Measurements from ENCODE around the gene ALDH1B1. TPM values are rescaled to one million over a fixed set of nuclear protein-coding genes. Genes with fewer than 3 reads are reported as not detected.
"Not testable (repeated sequence)": the region's sequence is repeated elsewhere in the genome, so short reads cannot be mapped to it uniquely, and the experiment has no call there.

Gene ALDH1B1
- total RNA-seq, 2 donors from 2014 or later = 15.6 to 29.1 TPM

DNA sequence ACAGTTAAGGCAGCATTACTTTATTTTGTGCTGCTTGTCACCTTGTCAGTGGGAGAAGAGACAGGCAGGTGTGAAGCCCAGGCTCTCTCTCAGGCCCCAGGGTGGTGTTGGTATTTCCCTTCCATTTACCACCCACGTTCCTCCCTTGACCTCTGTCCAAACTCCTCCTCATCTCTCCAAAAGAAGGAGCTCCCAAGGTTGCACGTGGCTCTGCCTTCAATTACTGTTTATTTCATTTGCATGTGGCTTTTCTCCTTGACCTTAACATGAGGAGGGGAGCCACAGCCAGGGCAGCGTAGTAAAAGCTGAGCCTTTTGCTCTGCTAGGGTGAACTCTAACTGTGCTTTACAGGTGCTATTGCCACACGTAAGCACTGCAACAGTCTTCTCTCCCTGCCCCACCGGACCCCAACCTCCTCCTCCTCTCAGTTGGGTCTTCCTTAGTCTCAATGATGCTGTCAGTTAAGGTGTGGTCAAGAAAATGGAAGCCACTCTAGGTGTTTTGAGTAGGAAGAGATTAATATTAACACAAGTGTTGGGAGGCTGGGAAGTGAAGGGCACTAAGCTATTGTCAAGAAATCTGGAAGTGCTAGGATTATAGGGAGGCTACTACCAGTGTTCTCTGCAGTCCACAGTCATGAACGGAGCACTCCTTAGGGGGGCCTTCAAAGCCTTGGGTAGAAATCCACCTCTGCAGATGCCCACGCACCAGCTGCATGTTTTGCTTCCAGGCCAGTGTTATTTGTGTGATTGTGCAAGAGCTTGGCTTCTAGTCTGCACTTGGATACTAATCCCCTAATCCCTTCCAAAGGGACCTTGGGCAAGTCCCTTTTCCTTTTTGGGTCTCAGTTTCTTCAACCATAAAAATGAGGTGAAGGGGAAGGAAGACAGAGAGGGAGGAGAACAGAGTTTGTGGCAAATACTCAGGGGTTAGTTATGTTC is 3.9 kb upstream of the ALDH1B1 start:
- ATAC-seq (replicated peaks) = no peak
- no peak overlapping the region for H3K27ac Mint-ChIP-seq
- H3K9me3 Mint-ChIP-seq = no peaks in the 10 kb centered on the region
- no peaks in the 10 kb centered on the region for H3K36me3 Mint-ChIP-seq (ENCODE audit: low read depth)
- H3K4me3 Mint-ChIP-seq = no peak overlapping the region
- H3K4me1 Mint-ChIP-seq = peaks cover 7% of the 10 kb centered on the region
- H3K27me3 Mint-ChIP-seq = peaks cover 15% of the 10 kb centered on the region

GRCh38 chr9:38389313-38389712 is 3.2 kb upstream of the ALDH1B1 start:
- Mint-ChIP-seq H3K4me3 (no peak overlapping the region), H3K27me3 (peaks cover 15% of the 10 kb centered on the region), H3K4me1 (peaks cover 10% of the 10 kb centered on the region), H3K36me3 (ENCODE audit: low read depth) (no peaks in the 10 kb centered on the region), H3K27ac (no peak overlapping the region), H3K9me3 (no peaks in the 10 kb centered on the region)
- no peak for ATAC-seq (replicated peaks)

DNA sequence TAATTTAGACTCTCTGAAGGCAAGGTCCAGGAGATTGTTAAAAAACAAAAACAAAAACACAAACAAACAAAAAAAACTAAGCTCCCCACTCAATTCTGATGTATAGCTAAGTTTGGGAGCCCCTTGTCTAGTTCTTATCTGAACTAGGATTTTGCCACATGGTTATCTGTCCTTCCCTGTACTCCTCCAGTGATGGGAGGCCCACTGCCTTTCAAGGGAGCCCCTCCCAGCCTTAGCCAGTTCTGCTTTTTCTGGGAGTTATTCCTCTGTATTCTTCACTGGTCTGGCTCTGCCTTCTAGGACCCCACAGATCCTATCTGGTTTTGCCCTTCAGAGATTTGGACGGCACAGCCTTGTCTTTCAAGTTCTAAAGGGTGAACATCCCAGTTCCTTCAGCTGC is 2.1 kb upstream of the ALDH1B1 start:
- Mint-ChIP-seq H3K9me3 (no peaks in the 10 kb centered on the region), H3K27ac (no peak overlapping the region), H3K27me3 (peaks cover 7% of the 10 kb centered on the region), H3K36me3 (ENCODE audit: low read depth) (peaks cover 6% of the 10 kb centered on the region), H3K4me1 (peaks cover 10% of the 10 kb centered on the region), H3K4me3 (no peak overlapping the region)
- ATAC-seq (replicated peaks) = no peak

DNA sequence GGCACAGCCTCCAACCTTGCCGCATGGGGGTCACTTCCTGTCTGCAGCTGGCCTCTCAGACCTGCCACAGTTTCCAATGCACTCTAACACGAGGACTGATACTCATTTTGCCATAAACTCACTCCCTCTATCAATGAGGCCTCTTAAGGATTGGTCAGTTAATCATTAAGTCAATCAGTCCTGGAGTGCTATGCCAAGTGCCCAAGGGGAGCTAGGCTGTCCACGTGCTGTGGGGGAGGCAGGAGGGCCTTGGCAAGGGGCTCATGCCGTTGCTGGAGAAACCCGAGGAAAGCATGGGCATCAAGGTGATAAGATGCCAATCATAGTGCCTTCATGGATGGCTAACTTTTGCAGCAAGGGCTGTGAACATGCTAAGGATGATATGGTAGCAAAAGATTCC is 1.7 kb upstream of the ALDH1B1 start:
- H3K4me3 Mint-ChIP-seq = peak overlapping the region; percentile 96

DNA sequence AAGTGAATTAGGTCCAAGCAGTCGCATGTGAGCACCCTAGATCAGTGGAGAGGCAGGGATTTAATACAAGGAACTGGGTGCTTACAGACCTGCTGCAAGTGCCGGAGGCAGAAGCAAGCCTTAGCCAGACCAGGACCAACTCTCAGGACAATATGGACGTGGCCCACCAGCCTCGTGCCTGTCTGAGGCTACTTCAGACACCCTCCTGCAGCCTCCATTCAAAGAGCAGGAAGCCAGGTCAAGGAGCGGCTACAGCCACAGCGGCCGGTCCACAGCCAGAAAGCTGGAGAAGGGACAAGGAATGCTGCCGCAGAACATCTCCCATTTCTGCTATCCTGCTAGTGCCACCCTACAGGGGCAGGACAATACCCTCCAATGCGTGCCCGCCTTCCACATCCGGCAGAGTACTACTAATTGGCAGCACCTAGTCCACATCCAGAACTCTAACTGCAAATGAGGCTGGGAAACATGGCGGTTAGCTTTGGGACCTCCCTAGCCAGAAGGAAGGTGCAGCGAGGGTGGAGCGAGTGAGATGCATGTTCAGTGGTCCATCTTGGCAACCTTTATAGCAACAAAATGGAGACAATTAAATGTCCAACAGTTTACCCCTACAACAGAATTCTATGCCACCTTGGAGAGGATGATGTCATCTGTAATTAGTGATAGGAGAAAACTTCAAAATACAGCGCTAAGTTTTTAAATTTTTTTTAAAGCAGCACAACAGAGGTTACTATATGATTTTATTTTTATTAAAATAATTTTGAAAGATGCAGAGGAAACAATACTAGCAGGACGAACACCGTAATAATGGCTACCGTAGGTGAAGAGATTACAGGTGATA is 1.0 kb upstream of the ALDH1B1 start:
- Mint-ChIP-seq H3K27ac (peak overlapping the region; percentile 91), H3K27me3 (peaks cover 3% of the 10 kb centered on the region), H3K4me3 (peak overlapping the region; percentile 96), H3K36me3 (ENCODE audit: low read depth) (peaks cover 13% of the 10 kb centered on the region), H3K9me3 (no peaks in the 10 kb centered on the region), H3K4me1 (peaks cover 10% of the 10 kb centered on the region)
- ATAC-seq (replicated peaks) = no peak

More for the DNA sequence above, 1.7 kb upstream of the ALDH1B1 start:
- peaks cover 3% of the 10 kb centered on the region for H3K27me3 Mint-ChIP-seq
- H3K9me3 Mint-ChIP-seq = no peaks in the 10 kb centered on the region
- H3K4me1 Mint-ChIP-seq = peaks cover 10% of the 10 kb centered on the region
- no peak for ATAC-seq (replicated peaks)
- H3K27ac Mint-ChIP-seq = no peak overlapping the region
- peaks cover 8% of the 10 kb centered on the region for H3K36me3 Mint-ChIP-seq (ENCODE audit: low read depth)

DNA sequence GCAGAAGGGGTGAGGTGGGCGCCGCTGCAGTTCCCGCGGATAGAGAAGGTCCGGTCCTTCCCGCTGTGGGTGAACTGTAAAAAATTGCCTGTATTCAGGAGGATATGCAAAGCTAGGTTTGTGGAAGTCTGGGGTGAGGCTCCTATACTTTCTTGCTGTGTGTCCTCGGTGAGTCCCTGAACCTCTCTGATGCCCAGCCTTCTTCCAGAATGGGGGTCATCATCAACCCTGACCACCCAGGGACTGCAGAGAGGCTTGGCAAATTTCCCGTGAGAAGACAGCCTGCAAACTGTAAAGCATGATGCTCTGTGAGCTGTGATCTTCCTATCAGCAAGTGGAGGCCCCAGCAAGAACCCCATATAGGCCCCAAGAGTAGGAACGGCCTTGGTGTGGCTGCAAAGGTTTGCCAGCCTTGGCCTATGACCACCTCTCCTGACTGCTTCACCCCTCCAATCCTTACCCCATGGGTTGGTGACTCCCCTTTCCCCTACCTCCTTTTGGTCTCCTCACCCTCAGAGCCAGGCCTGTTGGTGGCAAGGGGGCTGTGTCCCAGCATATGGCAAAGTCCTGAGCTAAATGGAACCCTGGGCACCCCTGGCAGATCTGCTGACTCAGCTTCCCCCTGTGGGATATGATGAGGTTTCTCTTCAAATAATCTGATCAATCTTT is 760 bp downstream of the ALDH1B1 start:
- no peak for ATAC-seq (replicated peaks)
- peaks cover 10% of the 10 kb centered on the region for H3K4me1 Mint-ChIP-seq
- H3K4me3 Mint-ChIP-seq = peak overlapping the region; percentile 96
- H3K27ac Mint-ChIP-seq = peak overlapping the region; percentile 91
- H3K36me3 Mint-ChIP-seq (ENCODE audit: low read depth) = peaks cover 29% of the 10 kb centered on the region
- no peaks in the 10 kb centered on the region for H3K9me3 Mint-ChIP-seq
- H3K27me3 Mint-ChIP-seq = peaks cover 3% of the 10 kb centered on the region

GRCh38 chr9:38394416-38394815 is 1.9 kb downstream of the ALDH1B1 start:
- no peaks in the 10 kb centered on the region for H3K9me3 Mint-ChIP-seq
- peaks cover 38% of the 10 kb centered on the region for H3K36me3 Mint-ChIP-seq (ENCODE audit: low read depth)
- ATAC-seq (replicated peaks) = no peak
- H3K4me1 Mint-ChIP-seq = peaks cover 10% of the 10 kb centered on the region
- no peak overlapping the region for H3K27ac Mint-ChIP-seq
- peak overlapping the region; percentile 96 for H3K4me3 Mint-ChIP-seq
- peaks cover 3% of the 10 kb centered on the region for H3K27me3 Mint-ChIP-seq

DNA sequence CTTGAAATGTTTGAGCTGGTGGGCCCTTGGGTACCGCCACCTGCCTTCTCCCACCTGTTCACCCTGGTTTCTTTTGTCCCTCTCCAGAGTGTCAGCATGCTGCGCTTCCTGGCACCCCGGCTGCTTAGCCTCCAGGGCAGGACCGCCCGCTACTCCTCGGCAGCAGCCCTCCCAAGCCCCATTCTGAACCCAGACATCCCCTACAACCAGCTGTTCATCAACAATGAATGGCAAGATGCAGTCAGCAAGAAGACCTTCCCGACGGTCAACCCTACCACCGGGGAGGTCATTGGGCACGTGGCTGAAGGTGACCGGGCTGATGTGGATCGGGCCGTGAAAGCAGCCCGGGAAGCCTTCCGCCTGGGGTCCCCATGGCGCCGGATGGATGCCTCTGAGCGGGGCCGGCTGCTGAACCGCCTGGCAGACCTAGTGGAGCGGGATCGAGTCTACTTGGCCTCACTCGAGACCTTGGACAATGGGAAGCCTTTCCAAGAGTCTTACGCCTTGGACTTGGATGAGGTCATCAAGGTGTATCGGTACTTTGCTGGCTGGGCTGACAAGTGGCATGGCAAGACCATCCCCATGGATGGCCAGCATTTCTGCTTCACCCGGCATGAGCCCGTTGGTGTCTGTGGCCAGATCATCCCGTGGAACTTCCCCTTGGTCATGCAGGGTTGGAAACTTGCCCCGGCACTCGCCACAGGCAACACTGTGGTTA is 3.3 kb downstream of the ALDH1B1 start:
- peaks cover 39% of the 10 kb centered on the region for H3K36me3 Mint-ChIP-seq (ENCODE audit: low read depth)
- no peak overlapping the region for H3K27ac Mint-ChIP-seq
- peaks cover 2% of the 10 kb centered on the region for H3K27me3 Mint-ChIP-seq
- H3K9me3 Mint-ChIP-seq = no peaks in the 10 kb centered on the region
- peaks cover 10% of the 10 kb centered on the region for H3K4me1 Mint-ChIP-seq
- no peak overlapping the region for H3K4me3 Mint-ChIP-seq
- no peak for ATAC-seq (replicated peaks)

- Mint-ChIP-seq H3K4me3 (no peak overlapping the region), H3K9me3 (no peaks in the 10 kb centered on the region), H3K27me3 (no peaks in the 10 kb centered on the region), H3K4me1 (peaks cover 10% of the 10 kb centered on the region), H3K36me3 (ENCODE audit: low read depth) (peaks cover 39% of the 10 kb centered on the region), H3K27ac (no peak overlapping the region)
- ATAC-seq (replicated peaks) = no peak
These were observed 3.8 kb downstream of the ALDH1B1 start for GRCh38 chr9:38396371-38396671.

DNA sequence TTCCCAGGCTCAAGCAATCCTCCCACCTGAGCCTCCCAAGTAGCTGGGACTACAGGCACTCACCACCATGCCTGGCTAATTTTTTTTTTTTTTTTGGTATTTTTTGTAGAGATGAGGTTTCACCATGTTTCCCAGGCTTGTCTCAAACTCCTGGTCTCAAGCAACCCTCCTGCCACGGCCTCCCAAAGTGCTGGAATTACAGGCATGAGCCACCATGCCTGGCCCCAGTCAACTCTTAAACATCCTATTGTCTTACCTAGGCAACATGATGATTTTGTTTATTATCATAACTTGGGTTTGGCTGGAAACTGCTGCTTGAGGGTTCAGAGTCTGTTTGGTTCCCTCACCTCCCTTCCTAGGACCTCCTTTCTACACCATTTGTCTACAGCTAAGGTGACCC is 6.7 kb downstream of the ALDH1B1 start:
- not testable (repeated sequence) for H3K4me3 Mint-ChIP-seq; H3K9me3 Mint-ChIP-seq; H3K4me1 Mint-ChIP-seq; ATAC-seq (replicated peaks); H3K27me3 Mint-ChIP-seq; H3K27ac Mint-ChIP-seq
- peaks cover 39% of the 10 kb centered on the region for H3K36me3 Mint-ChIP-seq (ENCODE audit: low read depth)

DNA sequence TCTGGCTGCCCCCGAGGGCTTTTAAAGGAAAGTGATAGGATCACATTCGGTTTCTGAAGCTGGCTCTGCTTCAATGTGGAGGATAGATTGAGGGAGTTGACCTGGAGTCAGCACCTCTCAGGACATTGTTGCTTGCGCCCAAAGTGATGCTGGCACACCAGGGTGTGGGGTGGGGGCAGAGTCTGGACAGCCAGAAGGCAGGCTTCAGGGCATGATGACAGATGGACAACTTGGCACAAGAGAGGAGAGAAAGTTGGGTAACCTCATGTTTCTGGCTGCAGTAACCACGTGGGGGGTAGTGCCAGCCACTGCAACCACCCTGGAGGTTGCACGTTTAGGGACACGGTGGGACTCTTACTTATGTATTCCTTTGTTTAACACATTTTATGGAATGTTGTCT is 9.5 kb downstream of the ALDH1B1 start:
- H3K4me1 Mint-ChIP-seq = no peaks in the 10 kb centered on the region
- no peak for ATAC-seq (replicated peaks)
- no peak overlapping the region for H3K27ac Mint-ChIP-seq
- H3K36me3 Mint-ChIP-seq (ENCODE audit: low read depth) = peaks cover 21% of the 10 kb centered on the region
- peaks cover 24% of the 10 kb centered on the region for H3K27me3 Mint-ChIP-seq
- no peak overlapping the region for H3K4me3 Mint-ChIP-seq
- H3K9me3 Mint-ChIP-seq = no peaks in the 10 kb centered on the region

GRCh38 chr9:38404314-38404713 is 11.8 kb downstream of the ALDH1B1 start:
- no peaks in the 10 kb centered on the region for H3K9me3 Mint-ChIP-seq
- H3K4me1 Mint-ChIP-seq = no peaks in the 10 kb centered on the region
- peaks cover 3% of the 10 kb centered on the region for H3K36me3 Mint-ChIP-seq (ENCODE audit: low read depth)
- ATAC-seq (replicated peaks) = no peak
- peaks cover 24% of the 10 kb centered on the region for H3K27me3 Mint-ChIP-seq
- H3K4me3 Mint-ChIP-seq = no peak overlapping the region
- no peak overlapping the region for H3K27ac Mint-ChIP-seq

- no peaks in the 10 kb centered on the region for H3K9me3 Mint-ChIP-seq
- no peaks in the 10 kb centered on the region for H3K4me1 Mint-ChIP-seq
- H3K36me3 Mint-ChIP-seq (ENCODE audit: low read depth) = no peaks in the 10 kb centered on the region
- H3K27me3 Mint-ChIP-seq = peaks cover 24% of the 10 kb centered on the region
- no peak for ATAC-seq (replicated peaks)
- no peak overlapping the region for H3K4me3 Mint-ChIP-seq
- H3K27ac Mint-ChIP-seq = no peak overlapping the region
These were observed 13.3 kb downstream of the ALDH1B1 start for GRCh38 chr9:38405785-38406184.
